ENCODE measurements around the gene WLS.

DNA sequence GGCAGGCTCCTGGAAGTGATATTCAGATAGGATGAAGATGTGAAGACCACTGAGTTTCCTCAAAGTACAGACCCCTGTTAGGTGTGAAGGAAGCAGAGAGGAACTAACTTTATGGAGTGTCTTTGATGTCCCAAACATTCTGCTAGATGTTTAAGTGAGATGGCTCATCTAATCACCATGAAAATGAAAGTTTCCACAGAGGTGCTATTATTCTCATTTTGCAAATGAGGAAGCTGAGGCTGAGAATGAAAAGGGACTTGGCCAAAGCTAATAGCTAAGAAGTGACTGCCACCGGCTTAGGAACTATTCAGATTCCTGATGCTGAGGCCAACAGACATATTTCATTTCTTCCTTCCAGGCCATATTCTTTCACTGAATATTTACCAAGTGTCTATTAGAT, 45.9 kb upstream of the WLS start:
- TF ChIP-seq SUZ12 (IDR thresholded peaks at IDR 0.05) (no peak), CTBP1 (IDR thresholded peaks at IDR 0.05; ENCODE audit: borderline replicate concordance) (no peak), FOXA1 (IDR thresholded peaks at IDR 0.05) (no peak), ELF4 (IDR thresholded peaks at IDR 0.05) (no peak), HDGF (IDR thresholded peaks at IDR 0.05; ENCODE audit: borderline replicate concordance) (no peak), SP1 (IDR thresholded peaks at IDR 0.05) (no peak), FOXM1 (IDR thresholded peaks at IDR 0.05; ENCODE audit: borderline replicate concordance) (no peak), FOXK2 (IDR thresholded peaks at IDR 0.05) (no peak), TARDBP (IDR thresholded peaks at IDR 0.05) (no peak), BHLHE40 (IDR thresholded peaks at IDR 0.05; ENCODE audit: borderline replicate concordance) (no peak)
- TF ChIP-seq, protein P1, sequence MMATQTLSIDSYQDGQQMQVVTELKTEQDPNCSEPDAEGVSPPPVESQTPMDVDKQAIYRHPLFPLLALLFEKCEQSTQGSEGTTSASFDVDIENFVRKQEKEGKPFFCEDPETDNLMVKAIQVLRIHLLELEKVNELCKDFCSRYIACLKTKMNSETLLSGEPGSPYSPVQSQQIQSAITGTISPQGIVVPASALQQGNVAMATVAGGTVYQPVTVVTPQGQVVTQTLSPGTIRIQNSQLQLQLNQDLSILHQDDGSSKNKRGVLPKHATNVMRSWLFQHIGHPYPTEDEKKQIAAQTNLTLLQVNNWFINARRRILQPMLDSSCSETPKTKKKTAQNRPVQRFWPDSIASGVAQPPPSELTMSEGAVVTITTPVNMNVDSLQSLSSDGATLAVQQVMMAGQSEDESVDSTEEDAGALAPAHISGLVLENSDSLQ (IDR thresholded peaks at IDR 0.05), result no peak

Data from HEK293T (cell line).